ENCODE results near the gene ZNF334.

ZNF334 gene

DNA sequence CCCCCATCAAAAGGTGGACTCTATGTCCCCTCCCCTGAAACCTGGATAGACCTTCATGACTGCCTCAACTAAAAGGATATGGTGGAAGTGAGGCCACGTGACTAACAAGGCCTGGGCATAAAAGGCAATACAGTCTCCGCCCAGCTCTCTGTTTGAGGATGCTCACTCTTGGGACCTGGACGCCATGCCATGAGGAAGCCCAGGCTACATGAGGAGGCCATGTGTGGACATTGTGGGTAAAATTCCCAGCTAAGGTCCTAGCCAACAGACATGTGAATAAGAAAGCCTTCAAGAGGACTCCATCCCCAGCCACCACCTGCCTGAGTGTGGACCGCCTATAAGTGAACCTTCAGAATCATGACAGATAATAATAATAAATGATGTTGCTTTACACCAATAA, 7.2 kb upstream of the ZNF334 start:
- WGBS, 2 experiments (ENCODE audit: insufficient coverage in 2 of 2): 72 to 83% methylated on average over 2 to 3 of the region's 4 CpGs
- no peaks in the 10 kb centered on the region for H3K36me3 ChIP-seq (ENCODE audit: control insufficient read depth, insufficient read depth, low read length)
- no peak overlapping the region for H3K4me3 ChIP-seq (ENCODE audit: extremely low read depth, insufficient read depth, low read length, poor library complexity, severe bottlenecking)
- no peaks in the 10 kb centered on the region for H3K4me1 ChIP-seq (ENCODE audit: control insufficient read depth, insufficient read depth, low read length, poor library complexity, severe bottlenecking)
- H3K27ac ChIP-seq (ENCODE audit: low read depth, low read length, severe bottlenecking): no peak overlapping the region
- H3K9me3 ChIP-seq (ENCODE audit: control insufficient read depth, low read length): no peaks in the 10 kb centered on the region

DNA sequence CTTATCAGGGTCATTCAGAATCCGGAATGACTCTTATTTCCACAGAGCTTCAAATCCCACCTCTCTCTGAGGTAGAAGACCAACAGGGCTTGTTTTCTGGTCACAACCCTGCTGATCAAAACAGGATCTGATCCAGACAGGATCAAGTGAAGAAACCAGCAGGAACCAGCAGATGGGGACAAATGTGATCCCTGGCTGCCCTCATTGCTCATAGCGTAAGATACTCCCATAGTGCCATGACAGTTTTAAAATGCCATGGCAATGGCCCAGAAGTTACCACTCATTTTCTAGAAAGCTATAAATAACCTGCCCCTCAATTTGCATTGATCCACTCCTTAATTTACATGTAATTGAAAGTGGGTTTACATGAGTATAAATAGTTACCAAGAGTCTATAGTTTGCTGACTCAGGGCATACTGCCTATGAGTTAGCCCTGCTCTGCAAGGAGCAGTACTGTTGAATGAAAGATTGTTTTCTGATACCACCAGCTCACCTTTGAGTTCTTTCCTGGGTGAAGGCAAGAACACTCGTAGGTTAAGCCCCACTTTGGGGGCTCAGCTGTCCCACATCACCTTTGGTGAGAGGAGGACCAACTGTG, 6.2 kb upstream of the ZNF334 start:
- no peak overlapping the region for H3K4me3 ChIP-seq (ENCODE audit: extremely low read depth, insufficient read depth, low read length, poor library complexity, severe bottlenecking)
- no peak overlapping the region for H3K27ac ChIP-seq (ENCODE audit: low read depth, low read length, severe bottlenecking)
- no peaks in the 10 kb centered on the region for H3K4me1 ChIP-seq (ENCODE audit: control insufficient read depth, insufficient read depth, low read length, poor library complexity, severe bottlenecking)
- H3K9me3 ChIP-seq (ENCODE audit: control insufficient read depth, low read length): no peaks in the 10 kb centered on the region
- no peaks in the 10 kb centered on the region for H3K36me3 ChIP-seq (ENCODE audit: control insufficient read depth, insufficient read depth, low read length)
- 69 to 81% methylated on average over 2 of the region's 3 CpGs for WGBS, 2 experiments (ENCODE audit: insufficient coverage in 2 of 2)

DNA sequence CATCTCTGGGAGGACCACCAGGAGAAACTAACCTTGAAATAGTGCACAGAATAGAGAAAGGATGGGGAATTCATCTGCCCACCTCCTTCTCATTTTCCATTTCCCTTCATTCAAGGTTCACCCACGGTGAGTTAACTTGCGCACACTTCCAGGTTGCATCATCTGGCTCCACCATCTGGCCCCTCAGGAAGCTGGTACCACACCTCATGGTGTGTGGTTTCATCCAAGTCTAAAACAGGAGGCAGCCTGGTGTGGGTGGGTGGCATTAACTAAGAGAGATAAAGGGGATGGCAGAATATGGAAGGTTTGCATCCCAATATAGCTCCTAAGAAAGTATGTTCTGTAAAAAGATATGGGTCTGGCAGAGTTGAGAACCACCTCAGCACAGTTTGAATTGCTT, 3.8 kb downstream of the ZNF334 start:
- Histone ChIP-seq H3K4me3 (ENCODE audit: extremely low read depth, insufficient read depth, low read length, poor library complexity, severe bottlenecking) (no peak overlapping the region), H3K27ac (ENCODE audit: low read depth, low read length, severe bottlenecking) (no peak overlapping the region), H3K36me3 (ENCODE audit: control insufficient read depth, insufficient read depth, low read length) (peaks cover 39% of the 10 kb centered on the region), H3K4me1 (ENCODE audit: control insufficient read depth, insufficient read depth, low read length, poor library complexity, severe bottlenecking) (no peaks in the 10 kb centered on the region), H3K9me3 (ENCODE audit: control insufficient read depth, low read length) (peaks cover 7% of the 10 kb centered on the region)
- WGBS, 2 experiments (ENCODE audit: insufficient coverage in 2 of 2): 92% methylated on average over 2 of the region's 2 CpGs; no CpG with 5 or more reads in 1 of the 2 experiments

DNA sequence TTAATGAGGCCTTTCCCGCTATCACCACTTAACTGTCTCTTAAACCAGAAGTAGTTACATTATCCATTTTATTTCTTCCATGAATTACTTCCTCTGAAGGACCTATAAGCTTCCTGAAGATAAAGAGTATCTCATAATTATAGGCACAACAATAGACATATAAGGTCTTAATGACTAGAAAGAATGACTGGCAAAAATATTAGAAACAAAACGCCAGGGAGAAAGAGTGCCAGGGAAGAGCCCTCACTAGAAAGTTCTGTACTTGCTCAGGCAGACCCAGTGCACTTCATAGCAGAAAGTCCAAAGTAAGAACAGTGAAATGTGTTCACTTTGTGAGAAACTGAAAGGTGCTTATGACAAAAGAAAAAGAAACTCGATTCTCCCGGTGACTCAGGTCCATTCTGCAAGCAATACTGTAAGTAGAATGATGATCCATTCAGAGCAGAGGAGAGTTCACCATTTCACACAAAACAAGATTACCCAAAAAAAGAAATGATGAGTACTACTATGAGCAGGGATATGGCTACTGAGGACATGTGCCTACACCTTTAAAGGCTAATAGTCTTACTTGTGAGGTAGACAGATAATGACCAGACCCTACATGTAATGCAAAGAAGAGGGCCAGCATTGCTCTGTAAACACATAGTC, 5.5 kb downstream of the ZNF334 start:
- H3K36me3 ChIP-seq (ENCODE audit: control insufficient read depth, insufficient read depth, low read length): peaks cover 55% of the 10 kb centered on the region
- H3K4me3 ChIP-seq (ENCODE audit: extremely low read depth, insufficient read depth, low read length, poor library complexity, severe bottlenecking): no peak overlapping the region
- 88 to 100% methylated on average over 1 of the region's 4 CpGs for WGBS, 2 experiments (ENCODE audit: insufficient coverage in 2 of 2)
- no peaks in the 10 kb centered on the region for H3K4me1 ChIP-seq (ENCODE audit: control insufficient read depth, insufficient read depth, low read length, poor library complexity, severe bottlenecking)
- H3K9me3 ChIP-seq (ENCODE audit: control insufficient read depth, low read length): peaks cover 23% of the 10 kb centered on the region
- no peak overlapping the region for H3K27ac ChIP-seq (ENCODE audit: low read depth, low read length, severe bottlenecking)

DNA sequence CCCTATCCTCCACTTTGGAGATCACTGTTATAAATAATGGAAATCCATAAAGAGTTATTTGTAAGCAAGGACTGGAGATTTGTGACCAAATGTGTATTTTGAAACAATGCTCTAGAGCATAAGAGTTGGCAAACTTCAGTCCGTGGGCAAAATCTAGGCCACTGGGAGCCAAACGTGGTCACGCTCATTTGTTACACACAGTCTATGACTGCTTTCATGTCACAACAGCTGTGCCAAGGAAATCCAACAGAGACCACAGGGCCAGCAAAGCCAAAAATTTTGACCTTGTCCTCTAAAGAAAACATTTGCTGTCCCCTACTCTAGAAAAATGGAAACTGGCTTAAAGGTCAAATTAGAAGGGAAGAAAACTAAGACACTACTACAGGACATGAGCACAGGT, 7.9 kb downstream of the ZNF334 start:
- no peak overlapping the region for H3K27ac ChIP-seq (ENCODE audit: low read depth, low read length, severe bottlenecking)
- 93 to 100% methylated on average over 3 of the region's 3 CpGs for WGBS, 2 experiments (ENCODE audit: insufficient coverage in 2 of 2)
- H3K9me3 ChIP-seq (ENCODE audit: control insufficient read depth, low read length): peaks cover 47% of the 10 kb centered on the region
- H3K4me3 ChIP-seq (ENCODE audit: extremely low read depth, insufficient read depth, low read length, poor library complexity, severe bottlenecking): no peak overlapping the region
- no peaks in the 10 kb centered on the region for H3K4me1 ChIP-seq (ENCODE audit: control insufficient read depth, insufficient read depth, low read length, poor library complexity, severe bottlenecking)
- H3K36me3 ChIP-seq (ENCODE audit: control insufficient read depth, insufficient read depth, low read length): peaks cover 57% of the 10 kb centered on the region

DNA sequence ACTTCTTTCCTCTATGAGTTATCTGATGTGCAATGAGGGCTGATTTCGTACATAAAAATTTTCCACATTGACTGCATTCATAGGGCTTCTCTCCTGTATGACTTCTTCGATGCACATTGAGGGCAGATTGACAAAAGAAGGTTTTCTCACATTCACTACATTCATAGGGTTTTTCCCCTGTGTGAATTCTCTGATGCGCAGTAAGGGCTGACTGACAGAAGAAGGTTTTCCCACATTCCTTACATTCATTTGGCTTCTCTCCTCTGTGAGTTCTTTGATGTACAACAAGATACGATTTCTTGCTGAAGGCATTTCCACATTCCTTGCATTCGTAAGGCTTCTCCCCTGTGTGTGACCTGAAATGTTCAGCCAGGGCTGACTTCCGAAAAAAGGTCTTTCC, 11.4 kb downstream of the ZNF334 start:
- Histone ChIP-seq H3K4me3 (ENCODE audit: extremely low read depth, insufficient read depth, low read length, poor library complexity, severe bottlenecking) (no peak overlapping the region), H3K9me3 (ENCODE audit: control insufficient read depth, low read length) (peaks cover 62% of the 10 kb centered on the region), H3K4me1 (ENCODE audit: control insufficient read depth, insufficient read depth, low read length, poor library complexity, severe bottlenecking) (no peaks in the 10 kb centered on the region), H3K36me3 (ENCODE audit: control insufficient read depth, insufficient read depth, low read length) (peaks cover 62% of the 10 kb centered on the region), H3K27ac (ENCODE audit: low read depth, low read length, severe bottlenecking) (no peak overlapping the region)
- 92 to 97% methylated on average over 5 to 6 of the region's 6 CpGs for WGBS, 2 experiments (ENCODE audit: insufficient coverage in 2 of 2)

DNA sequence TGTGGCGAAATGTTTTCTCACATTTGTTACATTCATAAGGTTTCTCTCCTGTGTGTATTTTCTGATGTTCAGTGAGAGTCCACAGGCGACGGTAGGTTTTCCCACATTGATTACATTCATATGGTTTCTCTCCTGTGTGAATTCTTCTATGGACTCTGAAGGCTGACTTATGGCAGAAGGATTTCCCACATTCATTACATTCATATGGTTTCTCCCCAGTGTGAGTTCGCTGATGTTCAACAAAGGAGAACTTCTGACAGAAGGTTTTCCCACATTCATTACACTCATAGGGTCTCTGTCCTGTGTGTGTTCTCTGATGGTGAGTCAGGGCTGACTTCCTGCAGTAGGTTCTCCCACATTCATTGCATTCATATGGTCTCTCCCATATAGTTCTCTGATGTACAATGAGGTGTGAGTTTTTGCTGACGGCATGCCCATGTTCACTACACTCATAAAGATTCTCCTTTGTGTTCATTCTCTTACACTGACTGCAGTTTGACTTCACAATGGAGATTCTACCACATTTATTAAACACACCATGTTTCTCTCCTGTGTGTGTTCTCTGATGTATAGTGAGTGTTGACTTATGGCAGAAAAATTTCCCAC, 11.9 kb downstream of the ZNF334 start:
- Histone ChIP-seq H3K36me3 (ENCODE audit: control insufficient read depth, insufficient read depth, low read length) (peaks cover 60% of the 10 kb centered on the region), H3K4me1 (ENCODE audit: control insufficient read depth, insufficient read depth, low read length, poor library complexity, severe bottlenecking) (no peaks in the 10 kb centered on the region), H3K9me3 (ENCODE audit: control insufficient read depth, low read length) (peaks cover 62% of the 10 kb centered on the region), H3K27ac (ENCODE audit: low read depth, low read length, severe bottlenecking) (no peak overlapping the region), H3K4me3 (ENCODE audit: extremely low read depth, insufficient read depth, low read length, poor library complexity, severe bottlenecking) (no peak overlapping the region)
- no CpG with 5 or more reads among the region's 5 CpGs for WGBS, 2 experiments (ENCODE audit: insufficient coverage in 2 of 2)

DNA sequence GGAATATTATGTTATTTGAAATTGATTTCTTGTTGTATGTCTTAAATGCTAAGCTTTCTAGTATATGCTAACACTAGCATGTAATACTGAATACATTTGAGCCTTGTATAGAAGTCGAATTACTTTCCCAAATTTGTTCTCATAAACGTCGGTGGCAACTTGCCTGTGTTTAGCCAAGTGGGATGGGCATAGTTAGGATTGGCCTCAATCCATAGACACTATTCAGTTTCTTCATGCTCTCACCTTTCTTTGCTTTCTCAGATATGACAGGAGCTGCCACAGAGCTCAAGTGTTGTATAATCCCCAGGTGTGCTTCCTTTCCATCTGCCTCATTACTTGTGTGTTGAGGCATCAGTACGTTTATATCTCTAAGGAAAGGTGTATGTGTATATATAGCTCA, 19.3 kb downstream of the ZNF334 start:
- Histone ChIP-seq H3K36me3 (ENCODE audit: control insufficient read depth, insufficient read depth, low read length) (peaks cover 4% of the 10 kb centered on the region), H3K9me3 (ENCODE audit: control insufficient read depth, low read length) (peaks cover 3% of the 10 kb centered on the region), H3K4me1 (ENCODE audit: control insufficient read depth, insufficient read depth, low read length, poor library complexity, severe bottlenecking) (no peaks in the 10 kb centered on the region), H3K4me3 (ENCODE audit: extremely low read depth, insufficient read depth, low read length, poor library complexity, severe bottlenecking) (no peak overlapping the region), H3K27ac (ENCODE audit: low read depth, low read length, severe bottlenecking) (no peak overlapping the region)
- 70% methylated on average over 2 of the region's 4 CpGs; no CpG with 5 or more reads in 1 of the 2 experiments for WGBS, 2 experiments (ENCODE audit: insufficient coverage in 2 of 2)

DNA sequence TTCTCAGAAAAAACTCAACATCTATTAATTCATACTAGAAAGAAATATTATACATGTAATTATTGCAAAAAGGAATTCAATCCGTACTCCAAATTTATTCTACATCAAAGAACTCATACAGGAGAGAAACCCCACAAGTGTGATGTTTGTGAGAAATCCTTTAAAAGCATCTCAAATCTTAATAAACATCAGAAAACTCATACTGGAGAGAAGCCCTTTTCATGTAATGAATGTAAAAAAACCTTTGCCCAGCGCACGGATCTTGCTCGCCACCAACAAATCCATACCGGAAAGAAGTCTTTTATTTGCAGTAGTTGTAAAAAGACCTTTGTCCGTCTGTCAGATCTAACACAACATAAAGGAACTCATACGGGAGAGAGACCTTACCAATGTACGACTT, 22.0 kb downstream of the ZNF334 start:
- Histone ChIP-seq H3K9me3 (ENCODE audit: control insufficient read depth, low read length) (no peaks in the 10 kb centered on the region), H3K36me3 (ENCODE audit: control insufficient read depth, insufficient read depth, low read length) (no peaks in the 10 kb centered on the region), H3K4me1 (ENCODE audit: control insufficient read depth, insufficient read depth, low read length, poor library complexity, severe bottlenecking) (no peaks in the 10 kb centered on the region), H3K27ac (ENCODE audit: low read depth, low read length, severe bottlenecking) (no peak overlapping the region), H3K4me3 (ENCODE audit: extremely low read depth, insufficient read depth, low read length, poor library complexity, severe bottlenecking) (no peak overlapping the region)
- WGBS, 2 experiments (ENCODE audit: insufficient coverage in 2 of 2): 100% methylated on average over 3 of the region's 8 CpGs; no CpG with 5 or more reads in 1 of the 2 experiments

DNA sequence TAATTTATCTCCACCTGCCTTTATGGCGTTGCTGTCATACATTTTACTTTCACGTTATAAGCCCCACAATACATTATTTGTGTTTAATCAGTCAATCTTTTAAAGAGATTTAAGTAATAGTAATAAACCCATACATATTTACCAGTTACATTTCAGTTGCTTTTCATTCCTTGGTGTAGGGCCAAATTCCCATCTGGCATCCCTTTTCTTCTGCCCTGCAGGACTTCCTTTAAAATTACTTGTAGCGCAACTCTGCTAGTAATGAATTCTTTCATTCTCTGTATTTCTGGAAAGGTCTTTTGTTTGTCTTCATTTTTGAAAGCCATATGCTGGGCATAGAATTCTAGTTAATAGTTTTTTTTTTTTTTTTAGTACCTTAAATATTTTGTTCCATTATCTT, 24.9 kb downstream of the ZNF334 start:
- Histone ChIP-seq H3K9me3 (ENCODE audit: control insufficient read depth, low read length) (no peaks in the 10 kb centered on the region), H3K4me3 (ENCODE audit: extremely low read depth, insufficient read depth, low read length, poor library complexity, severe bottlenecking) (no peak overlapping the region), H3K27ac (ENCODE audit: low read depth, low read length, severe bottlenecking) (no peak overlapping the region), H3K4me1 (ENCODE audit: control insufficient read depth, insufficient read depth, low read length, poor library complexity, severe bottlenecking) (no peaks in the 10 kb centered on the region), H3K36me3 (ENCODE audit: control insufficient read depth, insufficient read depth, low read length) (no peaks in the 10 kb centered on the region)
- no CpG with 5 or more reads among the region's 3 CpGs for WGBS, 2 experiments (ENCODE audit: insufficient coverage in 2 of 2)

DNA sequence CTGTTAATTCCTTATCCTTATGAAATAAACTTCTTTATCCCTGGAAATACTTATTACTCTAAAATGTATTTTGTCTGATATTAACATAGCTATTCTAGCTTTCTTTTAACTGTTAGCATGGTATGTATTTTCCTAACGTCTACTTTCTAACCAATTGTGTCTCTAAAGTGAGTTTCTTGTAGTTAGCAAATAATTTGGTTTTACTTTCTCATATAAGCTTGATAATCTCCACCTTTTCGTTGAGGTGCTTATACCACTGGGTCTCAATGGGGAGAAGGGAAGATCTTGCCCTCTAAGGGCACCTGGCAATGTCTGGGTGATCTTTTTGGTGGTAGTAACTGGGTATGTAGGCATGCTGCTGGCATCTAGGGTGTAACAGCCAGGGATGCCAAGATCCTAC, 25.7 kb downstream of the ZNF334 start:
- Histone ChIP-seq H3K4me3 (ENCODE audit: extremely low read depth, insufficient read depth, low read length, poor library complexity, severe bottlenecking) (no peak overlapping the region), H3K4me1 (ENCODE audit: control insufficient read depth, insufficient read depth, low read length, poor library complexity, severe bottlenecking) (no peaks in the 10 kb centered on the region), H3K36me3 (ENCODE audit: control insufficient read depth, insufficient read depth, low read length) (no peaks in the 10 kb centered on the region), H3K27ac (ENCODE audit: low read depth, low read length, severe bottlenecking) (no peak overlapping the region), H3K9me3 (ENCODE audit: control insufficient read depth, low read length) (no peaks in the 10 kb centered on the region)
- WGBS, 2 experiments (ENCODE audit: insufficient coverage in 2 of 2): 40% methylated on average over 1 of the region's 2 CpGs; no CpG with 5 or more reads in 1 of the 2 experiments

All from mesodermal cell (in vitro differentiated cells).